B cell (primary cell): ENCODE data around the gene SHANK1. TPM values are rescaled to one million over a fixed set of nuclear protein-coding genes. Genes with fewer than 3 reads are reported as not detected.

ENCODE experiments used
- ATAC-seq: fragments of 200-7000 bp; cut with Tn5 transposase; one replicate; pipeline ENCODE4 v1.10.0; 2021; ENCODE audit warnings: low read depth, mild to moderate bottlenecking, moderate number of reproducible peaks, moderate library complexity
- CTCF ChIA-PET: fragments of 350-600 bp; sonication (Branson Sonifier 250); formaldehyde crosslinking; loops from one replicate; lab custom pipeline; 2021; ENCODE audit warnings: antibody characterized with exemption, inconsistent platforms; lab: Charles Lee
- POLR2A ChIA-PET: fragments of 350-600 bp; sonication (Branson Sonifier 250); formaldehyde crosslinking; loops from one replicate; lab custom pipeline; 2021; ENCODE audit warnings: antibody characterized with exemption; lab: Charles Lee
- DNase-seq: peaks from one replicate; pipeline ENCODE4 v3.0.0; 2013
- H2AFZ ChIP-seq: 2 replicates; pipeline ENCODE4 v1.6.1; 2012; ENCODE audit warnings: mild to moderate bottlenecking, low read depth, low read length; ENCODE audit not compliant: insufficient read depth, poor library complexity, severe bottlenecking
- H3K27ac ChIP-seq, 2 donors: 1 replicate in 1 of 2; 2 replicates in 1 of 2; pipeline ENCODE4 v1.5.1; 2012 to 2013; ENCODE audit warnings: low read length in 2 of 2, mild to moderate bottlenecking in 2 of 2, moderate library complexity in 1 of 2
- H3K27me3 ChIP-seq, 4 experiments: fragments of 200-600 bp in 1 of 4; sonication (generic) in 1 of 4; replicated peaks in 1 of 4; 1 replicate in 2 of 4; 2 replicates in 2 of 4; pipeline versions ENCODE4 v1.6.1 to v1.7.0; 2013 to 2016; ENCODE audit warnings: low read length in 3 of 4, mild to moderate bottlenecking in 2 of 4, mixed read lengths in 1 of 4, moderate library complexity in 1 of 4; ENCODE audit not compliant: insufficient read depth in 4 of 4, control insufficient read depth in 3 of 4; ENCODE audit errors: control extremely low read depth in 1 of 4
- H3K36me3 ChIP-seq, 2 experiments: replicated peaks in 1 of 2; 1 replicate in 1 of 2; 2 replicates in 1 of 2; pipeline versions ENCODE4 v1.6.1 to v1.7.1; 2013; ENCODE audit warnings: low read length in 1 of 2; ENCODE audit not compliant: insufficient read depth in 2 of 2, control insufficient read depth in 1 of 2; ENCODE audit errors: control extremely low read depth in 1 of 2, extremely low read depth in 1 of 2
- H3K4me1 ChIP-seq, 2 donors: fragments of 200-600 bp in 1 of 2; sonication (generic) in 1 of 2; 1 replicate in 1 of 2; 2 replicates in 1 of 2; pipeline versions ENCODE4 v1.5.1 to v1.6.1; 2013 to 2017; ENCODE audit warnings: low read length in 2 of 2; ENCODE audit not compliant: control insufficient read depth in 2 of 2, insufficient read depth in 2 of 2
- H3K4me2 ChIP-seq: replicated peaks from 2 replicates; pipeline ENCODE3; 2012; ENCODE audit warnings: mild to moderate bottlenecking, low read depth, low read length; ENCODE audit not compliant: poor library complexity, severe bottlenecking
- H3K4me3 ChIP-seq, 5 experiments: fragments of 200-600 bp in 1 of 5; sonication (generic) in 1 of 5; 1 replicate in 3 of 5; 2 replicates in 2 of 5; pipeline versions ENCODE4 v1.5.1 to v1.7.0; 2011 to 2016; ENCODE audit warnings: low read length in 4 of 5, mild to moderate bottlenecking in 4 of 5, low read depth in 2 of 5, control low read depth in 1 of 5, moderate library complexity in 1 of 5; ENCODE audit not compliant: insufficient read depth in 1 of 5; ENCODE audit errors: control extremely low read depth in 1 of 5, extremely low read depth in 1 of 5
- H3K79me2 ChIP-seq: fragments of 200-600 bp; sonication (generic); one replicate; pipeline ENCODE4 v1.6.0; 2016; ENCODE audit warnings: low read length; ENCODE audit not compliant: control insufficient read depth, insufficient read depth
- H3K9ac ChIP-seq: fragments of 200-600 bp; sonication (generic); 2 replicates; pipeline ENCODE4 v1.6.1; 2017; ENCODE audit warnings: mild to moderate bottlenecking, low read length, moderate library complexity
- H3K9me3 ChIP-seq, 3 donors: one replicate each; pipeline versions ENCODE4 v1.6.1 to v1.7.1; 2013; ENCODE audit warnings: low read length in 2 of 3; ENCODE audit not compliant: control insufficient read depth in 2 of 3, insufficient read depth in 1 of 3; ENCODE audit errors: control extremely low read depth in 1 of 3
- H4K20me1 ChIP-seq: 2 replicates; pipeline ENCODE4 v1.6.0; 2012; ENCODE audit warnings: mild to moderate bottlenecking, low read length; ENCODE audit not compliant: insufficient read depth, control insufficient read depth, poor library complexity, severe bottlenecking
- H3K27ac Mint-ChIP-seq: one replicate; pipeline ENCODE4 v1.8.0; 2021; ENCODE audit warnings: mixed read lengths
- H3K27me3 Mint-ChIP-seq: one replicate; pipeline ENCODE4 v1.8.0; 2021; ENCODE audit warnings: mixed read lengths
- H3K4me1 Mint-ChIP-seq: one replicate; pipeline ENCODE4 v1.8.0; 2021; ENCODE audit warnings: mixed read lengths
- H3K4me3 Mint-ChIP-seq: one replicate; pipeline ENCODE4 v1.8.0; 2021; ENCODE audit warnings: mixed read lengths
- H3K9me3 Mint-ChIP-seq: one replicate; pipeline ENCODE4 v1.8.0; 2022; ENCODE audit warnings: mixed read lengths; ENCODE audit not compliant: insufficient read depth
- CTCF ChIP-seq: fragments of 200-600 bp; IDR thresholded peaks from one replicate; pipeline ENCODE4 v1.8.0; 2022; ENCODE audit warnings: antibody characterized with exemption, mild to moderate bottlenecking
- EZH2 ChIP-seq: IDR thresholded peaks from 2 replicates; pipeline ENCODE4 v1.6.1; 2012; ENCODE audit warnings: borderline replicate concordance, low read depth, mild to moderate bottlenecking, moderate library complexity, low read length; ENCODE audit not compliant: insufficient read depth, poor library complexity, severe bottlenecking
- WGBS: methylation state at CpG from one replicate; pipeline ENCODE4 v1.1.5; 2013; ENCODE audit warnings: missing lambda C conversion rate; ENCODE audit not compliant: insufficient coverage; 5-methylcytosine and 5-hydroxymethylcytosine counted together
- intact Hi-C: fragments of 100-400 bp; cut with micrococcal nuclease; formaldehyde crosslinking; loops from one replicate; pipeline ENCODE4 v1.10.0; 2022
- polyA plus RNA-seq: library from polyadenylated mRNA; depleted of rRNA; stranded (reverse); fragments of >200 nt; gene quantifications from 2 replicates; pipeline ENCODE4 v1.2.3, GENCODE V29; 2012
- total RNA-seq, 2 donors: library from RNA; stranded (reverse); fragments of 120-200 nt in 1 of 2; gene quantifications; 1 replicate in 1 of 2; 2 replicates in 1 of 2; pipeline versions ENCODE4 v1.2.3 to v1.2.4, GENCODE V29; 2013 to 2022

Gene SHANK1
- total and polyA plus RNA-seq, 2 donors (not counting 1 experiment from before 2014, with no cell fraction given) = not detected

GRCh38 chr19:50652722-50653121, 66.9 kb downstream of the SHANK1 start:
- Histone ChIP-seq H4K20me1 (no peaks in the 10 kb centered on the region), H3K9ac (no peak overlapping the region), H3K4me3 (no peak overlapping the region), H3K79me2 (no peaks in the 10 kb centered on the region), H3K4me2 (no peak overlapping the region), H3K4me1 (peaks cover 2 to 6% of the 10 kb centered on the region in 2 donors), H3K27ac (no peak overlapping the region), H2AFZ (no peak overlapping the region), H3K36me3 (no peaks in the 10 kb centered on the region), H3K9me3 (peaks cover 0 to 45% (median 7%) of the 10 kb centered on the region in 3 donors), H3K27me3 (peaks cover 0 to 44% (median 12%) of the 10 kb centered on the region in 4 experiments)
- Mint-ChIP-seq H3K27ac (no peak overlapping the region), H3K27me3 (peaks cover 51% of the 10 kb centered on the region), H3K9me3 (peaks cover 16% of the 10 kb centered on the region), H3K4me3 (no peak overlapping the region), H3K4me1 (peaks cover 4% of the 10 kb centered on the region)
- TF ChIP-seq CTCF (no peak), EZH2 (no peak)
- WGBS = 94% methylated on average over 4 of the region's 6 CpGs
- ChIA-PET POLR2A (no interaction called here), CTCF (no interaction called here)
- intact Hi-C loops = no loop called here
- ATAC-seq (no peak), DNase-seq (no peak)

GRCh38 chr19:50651174-50651573, 68.4 kb downstream of the SHANK1 start:
- no peak for DNase-seq
- H3K4me2 ChIP-seq = no peak overlapping the region
- H3K27ac ChIP-seq = no peak overlapping the region
- Mint-ChIP-seq H3K27ac (no peak overlapping the region), H3K4me1 (no peaks in the 10 kb centered on the region), H3K4me3 (no peak overlapping the region), H3K27me3 (peaks cover 42% of the 10 kb centered on the region), H3K9me3 (peaks cover 9% of the 10 kb centered on the region)
- H3K9ac ChIP-seq = no peak overlapping the region
- no peaks in the 10 kb centered on the region for H3K36me3 ChIP-seq
- H3K9me3 ChIP-seq = peaks cover 0 to 44% (median 7%) of the 10 kb centered on the region in 3 donors
- TF ChIP-seq CTCF (no peak), EZH2 (no peak)
- ChIA-PET CTCF (no interaction called here), POLR2A (no interaction called here)
- no peak for ATAC-seq
- H3K79me2 ChIP-seq = no peaks in the 10 kb centered on the region
- H2AFZ ChIP-seq = no peak overlapping the region
- WGBS = 100% methylated on average over 1 of the region's 2 CpGs
- H3K4me3 ChIP-seq = no peak overlapping the region
- H3K27me3 ChIP-seq = peaks cover 0 to 36% (median 6%) of the 10 kb centered on the region in 4 experiments
- H3K4me1 ChIP-seq = no peaks in the 10 kb centered on the region
- H4K20me1 ChIP-seq = no peaks in the 10 kb centered on the region
- intact Hi-C loops = no loop called here
